OCI-LY1 (cell line): Measurements from ENCODE around the gene EXOC6B.

Experiments
- H2AFZ ChIP-seq: fragments of 200-600 bp; sonication (generic), shearing (Covaris generic); 2 replicates; pipeline ENCODE4 v1.6.0; 2014; ENCODE audit warnings: antibody characterized with exemption, mild to moderate bottlenecking, low read length
- H3F3A ChIP-seq: fragments of 200-600 bp; sonication (generic), shearing (Covaris generic); 2 replicates; pipeline ENCODE4 v1.6.0; 2014; ENCODE audit warnings: mild to moderate bottlenecking, antibody characterized with exemption, low read length, moderate library complexity; ENCODE audit not compliant: insufficient read depth
- H3K27ac ChIP-seq: fragments of 200-600 bp; sonication (generic); 2 replicates; pipeline ENCODE4 v1.5.1; 2014; ENCODE audit warnings: low read length, mixed run types, mild to moderate bottlenecking, low read depth; ENCODE audit not compliant: poor library complexity, severe bottlenecking
- H3K27me3 ChIP-seq: fragments of 200-600 bp; sonication (generic); 2 replicates; pipeline ENCODE4 v1.6.0; 2014; ENCODE audit warnings: antibody characterized with exemption, mild to moderate bottlenecking, low read length, moderate library complexity; ENCODE audit not compliant: insufficient read depth
- H3K36me3 ChIP-seq: fragments of 200-600 bp; sonication (generic); 2 replicates; pipeline ENCODE4 v1.6.1; 2014; ENCODE audit warnings: mild to moderate bottlenecking, antibody characterized with exemption, low read length, moderate library complexity, mixed read lengths; ENCODE audit not compliant: insufficient read depth
- H3K4me1 ChIP-seq: fragments of 200-600 bp; sonication (generic); 2 replicates; pipeline ENCODE4 v1.5.1; 2014; ENCODE audit warnings: mild to moderate bottlenecking, low read length, moderate library complexity; ENCODE audit not compliant: insufficient read depth, severe bottlenecking
- H3K4me2 ChIP-seq: fragments of 200-600 bp; sonication (generic), shearing (Covaris generic); 2 replicates; pipeline ENCODE4 v1.6.1; 2014; ENCODE audit warnings: low read length
- H3K4me3 ChIP-seq: fragments of 200-600 bp; sonication (generic); 2 replicates; pipeline ENCODE4 v1.5.1; 2014; ENCODE audit warnings: low read length, low read depth, mild to moderate bottlenecking, mixed read lengths; ENCODE audit not compliant: poor library complexity, severe bottlenecking
- H3K79me2 ChIP-seq: fragments of 200-600 bp; shearing (Covaris generic); 2 replicates; pipeline ENCODE4 v1.6.1; 2016; ENCODE audit warnings: mixed run types, low read length, mixed read lengths; ENCODE audit not compliant: insufficient read depth
- H3K9ac ChIP-seq: fragments of 200-600 bp; sonication (generic), shearing (Covaris generic); 2 replicates; pipeline ENCODE4 v1.6.1; 2014; ENCODE audit warnings: mild to moderate bottlenecking, low read length, mixed read lengths
- H3K9me2 ChIP-seq: fragments of 200-600 bp; sonication (generic), shearing (Covaris generic); 2 replicates; pipeline ENCODE4 v1.6.1; 2014; ENCODE audit warnings: low read depth, mild to moderate bottlenecking, low read length, mixed read lengths
- H3K9me3 ChIP-seq: fragments of 200-600 bp; shearing (Covaris generic); 2 replicates; pipeline ENCODE4 v1.6.1; 2014; ENCODE audit warnings: low read length, mixed read lengths
- H4K20me1 ChIP-seq: fragments of 200-600 bp; sonication (generic), shearing (Covaris generic); 2 replicates; pipeline ENCODE4 v1.6.0; 2016; ENCODE audit warnings: mild to moderate bottlenecking, low read length; ENCODE audit not compliant: insufficient read depth
- CTCF ChIP-seq: fragments of 200-600 bp; sonication (generic), shearing (Covaris generic); IDR thresholded peaks from 2 replicates; pipeline ENCODE4 v1.5.1; 2017; ENCODE audit warnings: mild to moderate bottlenecking, antibody characterized with exemption, low read length, moderate library complexity, mixed read lengths
- EZH2 ChIP-seq: fragments of 200-600 bp; sonication (generic), shearing (Covaris generic); IDR thresholded peaks from 2 replicates; pipeline ENCODE4 v1.8.0; 2017; ENCODE audit warnings: borderline replicate concordance, mixed run types, mild to moderate bottlenecking, antibody characterized with exemption, low read length, moderate library complexity, mixed read lengths

Gene EXOC6B

GRCh38 chr2:72134408-72134996 lies 691.3 kb downstream of the EXOC6B start:
- Histone ChIP-seq H4K20me1 (no peaks in the 10 kb centered on the region), H3K9ac (no peak overlapping the region), H3K9me3 (no peaks in the 10 kb centered on the region), H3K4me1 (no peaks in the 10 kb centered on the region), H3K36me3 (no peaks in the 10 kb centered on the region), H3K4me2 (no peak overlapping the region), H3K79me2 (no peaks in the 10 kb centered on the region), H2AFZ (no peak overlapping the region), H3K4me3 (no peak overlapping the region), H3K9me2 (no peaks in the 10 kb centered on the region), H3K27me3 (no peaks in the 10 kb centered on the region), H3F3A (no peaks in the 10 kb centered on the region), H3K27ac (no peak overlapping the region)
- no peak for TF ChIP-seq EZH2
- TF ChIP-seq CTCF: no peak

- no peak overlapping the region for H3K9ac ChIP-seq
- no peak overlapping the region for H3K27ac ChIP-seq
- TF ChIP-seq EZH2 (no peak), CTCF (no peak)
- no peaks in the 10 kb centered on the region for H3F3A ChIP-seq
- no peaks in the 10 kb centered on the region for H3K79me2 ChIP-seq
- H3K36me3 ChIP-seq: no peaks in the 10 kb centered on the region
- H3K9me3 ChIP-seq: no peaks in the 10 kb centered on the region
- H3K4me1 ChIP-seq: no peaks in the 10 kb centered on the region
- no peak overlapping the region for H3K4me2 ChIP-seq
- no peak overlapping the region for H3K4me3 ChIP-seq
- no peaks in the 10 kb centered on the region for H3K9me2 ChIP-seq
- H2AFZ ChIP-seq: no peak overlapping the region
- H3K27me3 ChIP-seq: no peaks in the 10 kb centered on the region
- no peaks in the 10 kb centered on the region for H4K20me1 ChIP-seq
These were observed 692.0 kb downstream of the EXOC6B start for GRCh38 chr2:72133721-72134407.

GRCh38 chr2:72132981-72133720 lies 692.7 kb downstream of the EXOC6B start:
- Histone ChIP-seq H3K79me2 (no peaks in the 10 kb centered on the region), H3K4me3 (no peak overlapping the region), H3F3A (no peaks in the 10 kb centered on the region), H3K9me2 (no peaks in the 10 kb centered on the region), H3K9ac (no peak overlapping the region), H3K27ac (no peak overlapping the region), H3K4me1 (no peaks in the 10 kb centered on the region), H4K20me1 (no peaks in the 10 kb centered on the region), H2AFZ (no peak overlapping the region), H3K36me3 (no peaks in the 10 kb centered on the region), H3K4me2 (no peak overlapping the region), H3K9me3 (no peaks in the 10 kb centered on the region), H3K27me3 (no peaks in the 10 kb centered on the region)
- TF ChIP-seq CTCF (no peak), EZH2 (no peak)
